ENCODE results near the gene DOCK11. TPM values are rescaled to one million over a fixed set of nuclear protein-coding genes. Genes with fewer than 3 reads are reported as not detected.

DOCK11 gene
- total and polyA plus RNA-seq, 2 donors (not counting 1 experiment from before 2014, with no cell fraction given): 40.1 to 85.3 TPM

- H4K20me1 ChIP-seq (ENCODE audit: control insufficient read depth, extremely low read depth, insufficient read depth, low read length): no peaks in the 10 kb centered on the region
- no peaks in the 10 kb centered on the region for H3K36me3 ChIP-seq (ENCODE audit: control insufficient read depth, insufficient read depth, low read length)
- peaks cover 5% of the 10 kb centered on the region for H3K4me1 ChIP-seq (ENCODE audit: control insufficient read depth, extremely low read depth, insufficient read depth, low read length)
- no peaks in the 10 kb centered on the region for H3K79me2 ChIP-seq (ENCODE audit: control insufficient read depth, insufficient read depth, low read length)
- no peak overlapping the region for H3K4me3 ChIP-seq (replicated peaks in 1 of 4; ENCODE audit: control extremely low read depth in 1 of 4, insufficient read depth in 1 of 4, low read depth in 3 of 4, low read length in 4 of 4)
- no peak for DNase-seq (ENCODE audit: low read depth in 2 of 2)
- H3K4me2 ChIP-seq (ENCODE audit: extremely low read depth, insufficient read depth, low read length): no peak overlapping the region
- H3K27me3 ChIP-seq (ENCODE audit: control insufficient read depth, insufficient read depth, low read length): no peaks in the 10 kb centered on the region
- H3K9ac ChIP-seq (ENCODE audit: insufficient read depth, low read length): no peak overlapping the region
- no peak overlapping the region for H2AFZ ChIP-seq (ENCODE audit: low read length)
- no peak overlapping the region for H3K27ac ChIP-seq (ENCODE audit: insufficient read depth, low read length)
- TF ChIP-seq CTCF (conservative IDR thresholded peaks at IDR 0.05 in 1 of 2, IDR thresholded peaks at IDR 0.05 in 1 of 2; ENCODE audit: low read depth in 1 of 2, low read length in 2 of 2) (no peak), EZH2 (IDR thresholded peaks at IDR 0.05; ENCODE audit: low read length, missing control alignments) (no peak)
- no peaks in the 10 kb centered on the region for H3K9me3 ChIP-seq (ENCODE audit: control insufficient read depth, insufficient read depth, low read depth, low read length)
Observed at GRCh38 chrX:118551426-118551825, 55.8 kb downstream of the DOCK11 start.

- no peak overlapping the region for H3K4me2 ChIP-seq (ENCODE audit: extremely low read depth, insufficient read depth, low read length)
- H3K9me3 ChIP-seq (ENCODE audit: control insufficient read depth, insufficient read depth, low read depth, low read length): no peaks in the 10 kb centered on the region
- peak; percentile 68 to 82 for DNase-seq (ENCODE audit: low read depth in 2 of 2)
- H3K36me3 ChIP-seq (ENCODE audit: control insufficient read depth, insufficient read depth, low read length): no peaks in the 10 kb centered on the region
- H3K9ac ChIP-seq (ENCODE audit: insufficient read depth, low read length): no peak overlapping the region
- no peaks in the 10 kb centered on the region for H4K20me1 ChIP-seq (ENCODE audit: control insufficient read depth, extremely low read depth, insufficient read depth, low read length)
- no peak overlapping the region for H3K4me3 ChIP-seq (replicated peaks in 1 of 4; ENCODE audit: control extremely low read depth in 1 of 4, insufficient read depth in 1 of 4, low read depth in 3 of 4, low read length in 4 of 4)
- no peak overlapping the region for H3K27ac ChIP-seq (ENCODE audit: insufficient read depth, low read length)
- no peaks in the 10 kb centered on the region for H3K27me3 ChIP-seq (ENCODE audit: control insufficient read depth, insufficient read depth, low read length)
- H3K4me1 ChIP-seq (ENCODE audit: control insufficient read depth, extremely low read depth, insufficient read depth, low read length): peaks cover 2% of the 10 kb centered on the region
- TF ChIP-seq CTCF (conservative IDR thresholded peaks at IDR 0.05 in 1 of 2, IDR thresholded peaks at IDR 0.05 in 1 of 2; ENCODE audit: low read depth in 1 of 2, low read length in 2 of 2): no peak
- TF ChIP-seq EZH2 (IDR thresholded peaks at IDR 0.05; ENCODE audit: low read length, missing control alignments): no peak
- H3K79me2 ChIP-seq (ENCODE audit: control insufficient read depth, insufficient read depth, low read length): no peaks in the 10 kb centered on the region
- no peak overlapping the region for H2AFZ ChIP-seq (ENCODE audit: low read length)
Observed at GRCh38 chrX:118552121-118552900, 56.7 kb downstream of the DOCK11 start.

- Histone ChIP-seq H3K79me2 (ENCODE audit: control insufficient read depth, insufficient read depth, low read length) (no peaks in the 10 kb centered on the region), H2AFZ (ENCODE audit: low read length) (no peak overlapping the region), H4K20me1 (ENCODE audit: control insufficient read depth, extremely low read depth, insufficient read depth, low read length) (no peaks in the 10 kb centered on the region), H3K4me2 (ENCODE audit: extremely low read depth, insufficient read depth, low read length) (no peak overlapping the region), H3K9ac (ENCODE audit: insufficient read depth, low read length) (no peak overlapping the region), H3K9me3 (ENCODE audit: control insufficient read depth, insufficient read depth, low read depth, low read length) (no peaks in the 10 kb centered on the region), H3K36me3 (ENCODE audit: control insufficient read depth, insufficient read depth, low read length) (no peaks in the 10 kb centered on the region), H3K4me1 (ENCODE audit: control insufficient read depth, extremely low read depth, insufficient read depth, low read length) (peaks cover 2% of the 10 kb centered on the region), H3K4me3 (replicated peaks in 1 of 4; ENCODE audit: control extremely low read depth in 1 of 4, insufficient read depth in 1 of 4, low read depth in 3 of 4, low read length in 4 of 4) (no peak overlapping the region), H3K27me3 (ENCODE audit: control insufficient read depth, insufficient read depth, low read length) (no peaks in the 10 kb centered on the region), H3K27ac (ENCODE audit: insufficient read depth, low read length) (peak overlapping the region; percentile 20)
- DNase-seq (ENCODE audit: low read depth in 2 of 2): peak in 1 of 2 donors; percentile 63
- no peak for TF ChIP-seq EZH2 (IDR thresholded peaks at IDR 0.05; ENCODE audit: low read length, missing control alignments)
- TF ChIP-seq CTCF (conservative IDR thresholded peaks at IDR 0.05 in 1 of 2, IDR thresholded peaks at IDR 0.05 in 1 of 2; ENCODE audit: low read depth in 1 of 2, low read length in 2 of 2): no peak
Observed at GRCh38 chrX:118553042-118553710, 57.6 kb downstream of the DOCK11 start.

Data from fibroblast of lung (primary cell).